Mucosa of rectum (tissue), 2 donors: ENCODE measurements around the gene CCRL2.

ENCODE experiments used
- H3K27ac ChIP-seq, 2 donors: one replicate each; pipeline ENCODE4 v1.7.0; 2013; ENCODE audit warnings: inconsistent platforms in 2 of 2, low read depth in 2 of 2, low read length in 2 of 2
- H3K27me3 ChIP-seq, 2 donors: one replicate each; pipeline ENCODE4 v1.7.0; 2013; ENCODE audit warnings: low read length in 2 of 2; ENCODE audit not compliant: control insufficient read depth in 2 of 2, insufficient read depth in 2 of 2
- H3K36me3 ChIP-seq, 2 donors: one replicate each; pipeline ENCODE4 v1.7.0; 2013; ENCODE audit warnings: low read length in 2 of 2; ENCODE audit not compliant: control insufficient read depth in 2 of 2, insufficient read depth in 2 of 2
- H3K4me1 ChIP-seq, 2 donors: one replicate each; pipeline ENCODE4 v1.7.0; 2013; ENCODE audit warnings: low read length in 2 of 2, mild to moderate bottlenecking in 1 of 2; ENCODE audit not compliant: control insufficient read depth in 2 of 2, insufficient read depth in 2 of 2
- H3K4me3 ChIP-seq, 2 donors: one replicate each; pipeline ENCODE4 v1.7.0; 2013; ENCODE audit warnings: low read length in 2 of 2
- H3K9ac ChIP-seq, 2 donors: one replicate each; pipeline ENCODE4 v1.7.0; 2013; ENCODE audit warnings: low read length in 2 of 2, low read depth in 1 of 2, mild to moderate bottlenecking in 1 of 2
- H3K9me3 ChIP-seq, 2 donors: one replicate each; pipeline ENCODE4 v1.7.0; 2013; ENCODE audit warnings: low read length in 2 of 2; ENCODE audit not compliant: control insufficient read depth in 2 of 2
- donor health status: healthy.
- donor health status: Normal muscosa, but diverticular disease.

CCRL2 gene

GRCh38 chr3:46440531-46441294, 33.7 kb downstream of the CCRL2 start:
- no peaks in the 10 kb centered on the region for H3K27me3 ChIP-seq
- H3K36me3 ChIP-seq: no peaks in the 10 kb centered on the region
- H3K27ac ChIP-seq: no peak overlapping the region
- no peak overlapping the region for H3K4me3 ChIP-seq
- no peak overlapping the region for H3K9ac ChIP-seq
- H3K4me1 ChIP-seq: peaks cover 6 to 12% of the 10 kb centered on the region in 2 donors
- peaks cover 0 to 3% of the 10 kb centered on the region in 2 donors for H3K9me3 ChIP-seq

GRCh38 chr3:46442576-46443530, 35.8 kb downstream of the CCRL2 start:
- H3K36me3 ChIP-seq: no peaks in the 10 kb centered on the region
- H3K9me3 ChIP-seq: peaks cover 0 to 3% of the 10 kb centered on the region in 2 donors
- H3K27ac ChIP-seq: peak overlapping the region in 1 of 2 donors; percentile 38
- no peak overlapping the region for H3K4me3 ChIP-seq
- no peaks in the 10 kb centered on the region for H3K27me3 ChIP-seq
- H3K4me1 ChIP-seq: peaks cover 6 to 12% of the 10 kb centered on the region in 2 donors
- no peak overlapping the region for H3K9ac ChIP-seq

GRCh38 chr3:46447228-46447985, 40.3 kb downstream of the CCRL2 start:
- no peak overlapping the region for H3K4me3 ChIP-seq
- no peak overlapping the region for H3K27ac ChIP-seq
- H3K36me3 ChIP-seq: no peaks in the 10 kb centered on the region
- H3K9ac ChIP-seq: no peak overlapping the region
- H3K27me3 ChIP-seq: no peaks in the 10 kb centered on the region
- peaks cover 0 to 3% of the 10 kb centered on the region in 2 donors for H3K9me3 ChIP-seq
- peaks cover 5 to 6% of the 10 kb centered on the region in 2 donors for H3K4me1 ChIP-seq

- Histone ChIP-seq H3K36me3 (no peaks in the 10 kb centered on the region), H3K9me3 (peaks cover 0 to under 1% of the 10 kb centered on the region in 2 donors), H3K27ac (no peak overlapping the region), H3K9ac (no peak overlapping the region), H3K27me3 (peaks cover 0 to 2% of the 10 kb centered on the region in 2 donors), H3K4me1 (no peaks in the 10 kb centered on the region), H3K4me3 (no peak overlapping the region)
Observed at GRCh38 chr3:46448721-46449120, 41.7 kb downstream of the CCRL2 start.

GRCh38 chr3:46449755-46450552, 42.9 kb downstream of the CCRL2 start:
- no peak overlapping the region for H3K27ac ChIP-seq
- H3K27me3 ChIP-seq: peaks cover 0 to 2% of the 10 kb centered on the region in 2 donors
- H3K4me1 ChIP-seq: no peaks in the 10 kb centered on the region
- no peak overlapping the region for H3K9ac ChIP-seq
- no peaks in the 10 kb centered on the region for H3K36me3 ChIP-seq
- H3K9me3 ChIP-seq: no peaks in the 10 kb centered on the region
- no peak overlapping the region for H3K4me3 ChIP-seq

GRCh38 chr3:46453526-46454208, 46.6 kb downstream of the CCRL2 start:
- Histone ChIP-seq H3K4me3 (no peak overlapping the region), H3K4me1 (no peaks in the 10 kb centered on the region), H3K36me3 (no peaks in the 10 kb centered on the region), H3K27ac (no peak overlapping the region), H3K27me3 (peaks cover 0 to 2% of the 10 kb centered on the region in 2 donors), H3K9ac (no peak overlapping the region), H3K9me3 (no peaks in the 10 kb centered on the region)

GRCh38 chr3:46454209-46454595, 47.1 kb downstream of the CCRL2 start:
- H3K9me3 ChIP-seq: no peaks in the 10 kb centered on the region
- H3K27me3 ChIP-seq: peaks cover 0 to 2% of the 10 kb centered on the region in 2 donors
- no peaks in the 10 kb centered on the region for H3K4me1 ChIP-seq
- no peak overlapping the region for H3K4me3 ChIP-seq
- H3K36me3 ChIP-seq: no peaks in the 10 kb centered on the region
- H3K9ac ChIP-seq: no peak overlapping the region
- H3K27ac ChIP-seq: no peak overlapping the region

- no peak overlapping the region for H3K9ac ChIP-seq
- peaks cover 0 to 2% of the 10 kb centered on the region in 2 donors for H3K27me3 ChIP-seq
- no peaks in the 10 kb centered on the region for H3K9me3 ChIP-seq
- no peaks in the 10 kb centered on the region for H3K4me1 ChIP-seq
- no peaks in the 10 kb centered on the region for H3K36me3 ChIP-seq
- no peak overlapping the region for H3K4me3 ChIP-seq
- H3K27ac ChIP-seq: no peak overlapping the region
Observed at GRCh38 chr3:46454606-46455005, 47.5 kb downstream of the CCRL2 start.
